Neuron (in vitro differentiated cells): ENCODE results near the gene COPS8.

Experiments
- H2AFZ ChIP-seq: one replicate; pipeline ENCODE4 v1.6.1; 2013; ENCODE audit warnings: low read depth, mild to moderate bottlenecking, inconsistent platforms, low read length, moderate library complexity
- H3K27me3 ChIP-seq: one replicate; pipeline ENCODE4 v1.6.1; 2013; ENCODE audit warnings: low read length; ENCODE audit not compliant: insufficient read depth
- H3K36me3 ChIP-seq: one replicate; pipeline ENCODE4 v1.6.1; 2013; ENCODE audit warnings: low read length; ENCODE audit not compliant: insufficient read depth
- H3K4me1 ChIP-seq: one replicate; pipeline ENCODE4 v1.6.1; 2013; ENCODE audit warnings: low read length; ENCODE audit not compliant: insufficient read depth
- H3K4me3 ChIP-seq: 2 replicates; pipeline ENCODE4 v1.5.1; 2013; ENCODE audit warnings: mild to moderate bottlenecking, low read length, moderate library complexity
- H3K9me3 ChIP-seq: one replicate; pipeline ENCODE4 v1.6.1; 2013; ENCODE audit warnings: low read length

Gene COPS8

DNA sequence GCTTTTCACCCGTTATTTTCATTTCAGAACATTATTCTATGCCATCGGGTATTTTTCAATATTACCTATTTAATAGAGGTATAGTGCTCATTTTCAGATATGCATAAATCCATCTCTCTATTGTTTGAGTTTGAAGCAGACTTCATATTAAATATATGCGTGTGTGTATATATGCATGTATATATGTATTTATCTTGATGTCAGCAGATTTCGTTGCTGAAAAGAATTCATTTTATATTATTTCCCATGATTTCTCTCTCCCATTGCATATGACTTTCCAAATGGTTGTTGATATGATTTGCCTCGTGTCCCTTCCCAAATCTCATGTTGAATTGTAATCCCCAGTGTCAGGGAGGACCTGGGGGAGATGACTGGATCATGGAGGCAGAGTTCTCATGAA, 28.6 kb upstream of the COPS8 start:
- Histone ChIP-seq H3K36me3 (no peaks in the 10 kb centered on the region), H2AFZ (no peak overlapping the region), H3K9me3 (no peaks in the 10 kb centered on the region), H3K4me3 (no peak overlapping the region), H3K27me3 (no peaks in the 10 kb centered on the region), H3K4me1 (peaks cover 10% of the 10 kb centered on the region)

- no peak overlapping the region for H2AFZ ChIP-seq
Observed at GRCh38 chr2:237057893-237058300, 27.8 kb upstream of the COPS8 start.

DNA sequence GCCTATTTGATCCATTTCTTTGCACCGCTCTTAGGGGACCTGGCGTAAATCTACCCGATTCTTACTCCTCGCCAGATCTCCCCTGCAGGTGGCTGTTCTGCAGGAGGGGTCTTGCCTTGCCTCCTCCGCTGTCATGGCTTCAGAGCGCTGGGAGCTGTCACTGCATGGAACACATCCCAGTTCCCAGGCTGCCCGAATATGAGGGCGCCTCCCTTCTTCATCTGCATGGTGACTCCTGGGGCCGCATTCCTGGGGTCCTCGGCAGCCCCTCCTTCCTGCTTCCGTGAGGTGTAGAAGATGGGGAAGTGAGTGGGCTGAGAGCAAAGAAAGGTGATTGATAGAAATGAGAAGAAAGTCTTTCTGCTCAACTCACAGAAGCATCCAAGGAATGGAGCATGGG, 27.3 kb upstream of the COPS8 start:
- Histone ChIP-seq H3K36me3 (no peaks in the 10 kb centered on the region), H3K4me3 (no peak overlapping the region), H3K9me3 (no peaks in the 10 kb centered on the region), H2AFZ (no peak overlapping the region), H3K27me3 (no peaks in the 10 kb centered on the region), H3K4me1 (peaks cover 12% of the 10 kb centered on the region)

More at GRCh38 chr2:237057893-237058300, 27.8 kb upstream of the COPS8 start:
- no peaks in the 10 kb centered on the region for H3K36me3 ChIP-seq
- H3K9me3 ChIP-seq = no peaks in the 10 kb centered on the region
- no peaks in the 10 kb centered on the region for H3K27me3 ChIP-seq
- no peak overlapping the region for H3K4me3 ChIP-seq
- peaks cover 12% of the 10 kb centered on the region for H3K4me1 ChIP-seq

GRCh38 chr2:237059155-237059875, 26.4 kb upstream of the COPS8 start:
- no peak overlapping the region for H2AFZ ChIP-seq
- H3K9me3 ChIP-seq = no peaks in the 10 kb centered on the region
- H3K27me3 ChIP-seq = no peaks in the 10 kb centered on the region
- H3K36me3 ChIP-seq = no peaks in the 10 kb centered on the region
- H3K4me1 ChIP-seq = peaks cover 12% of the 10 kb centered on the region
- H3K4me3 ChIP-seq = no peak overlapping the region

DNA sequence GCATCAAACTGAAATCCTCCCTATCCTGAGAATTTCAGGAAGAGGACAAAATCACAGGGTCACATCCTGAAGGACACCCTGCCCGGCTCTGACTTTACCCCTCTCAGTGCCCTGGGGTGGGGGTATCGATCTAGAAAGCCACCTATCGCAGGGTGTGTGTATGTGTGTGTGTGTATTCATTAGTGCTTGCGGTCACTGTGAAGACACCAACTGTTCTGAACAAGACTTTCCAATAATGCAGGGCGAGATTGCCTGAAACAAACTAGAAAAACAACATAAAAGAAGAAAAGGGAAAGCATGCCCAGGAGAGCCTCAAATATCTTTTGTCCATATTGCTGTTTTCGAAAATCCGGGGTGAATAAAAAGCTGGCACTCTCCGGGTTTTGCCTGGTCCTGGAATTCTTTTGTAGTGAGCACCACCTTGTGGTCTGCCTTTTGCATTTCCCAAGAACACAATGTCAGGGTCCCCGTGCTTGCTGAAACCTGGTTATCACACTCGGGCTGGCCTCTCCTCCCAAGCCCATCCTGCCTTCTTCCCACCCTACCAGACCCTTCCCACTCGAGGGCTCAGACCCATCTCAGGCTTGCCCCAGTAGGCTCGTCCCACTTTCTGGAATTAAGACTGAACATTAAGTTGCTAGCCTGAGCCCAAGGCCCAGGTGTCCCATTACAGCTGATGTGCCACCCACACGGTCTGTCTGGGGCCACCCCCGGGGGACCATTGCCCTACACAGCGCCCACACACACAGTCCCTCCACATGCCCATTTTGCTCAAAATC, 25.0 kb upstream of the COPS8 start:
- Histone ChIP-seq H3K4me1 (peaks cover 12% of the 10 kb centered on the region), H3K27me3 (no peaks in the 10 kb centered on the region), H3K9me3 (no peaks in the 10 kb centered on the region), H2AFZ (peak overlapping the region; percentile 10), H3K4me3 (no peak overlapping the region), H3K36me3 (no peaks in the 10 kb centered on the region)

- Histone ChIP-seq H3K9me3 (no peaks in the 10 kb centered on the region), H3K27me3 (no peaks in the 10 kb centered on the region), H3K4me3 (no peak overlapping the region), H3K36me3 (no peaks in the 10 kb centered on the region), H2AFZ (no peak overlapping the region), H3K4me1 (peaks cover 12% of the 10 kb centered on the region)
Observed at GRCh38 chr2:237061356-237061755, 24.3 kb upstream of the COPS8 start.

DNA sequence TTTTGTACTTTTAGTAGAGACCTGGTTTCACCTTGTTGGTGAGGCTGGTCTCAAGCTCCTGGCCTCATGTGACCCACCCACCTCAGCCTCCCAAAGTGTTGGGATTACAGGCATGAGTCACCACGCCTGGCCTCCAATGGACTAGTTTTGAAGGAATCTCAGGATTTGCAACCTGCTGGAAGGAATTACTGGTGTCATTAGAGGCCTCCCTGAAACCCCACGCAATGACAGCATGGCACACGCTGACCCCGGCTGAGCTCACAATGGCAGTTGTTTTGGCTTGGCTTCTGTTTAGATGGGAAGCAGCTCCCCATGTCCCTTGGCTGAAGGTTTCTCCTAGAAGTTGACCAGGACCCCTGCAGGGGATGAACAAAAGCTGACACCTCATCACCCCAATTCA, 23.1 kb upstream of the COPS8 start:
- Histone ChIP-seq H3K9me3 (no peaks in the 10 kb centered on the region), H3K4me1 (peaks cover 12% of the 10 kb centered on the region), H3K4me3 (no peak overlapping the region), H3K36me3 (no peaks in the 10 kb centered on the region), H3K27me3 (no peaks in the 10 kb centered on the region), H2AFZ (no peak overlapping the region)

DNA sequence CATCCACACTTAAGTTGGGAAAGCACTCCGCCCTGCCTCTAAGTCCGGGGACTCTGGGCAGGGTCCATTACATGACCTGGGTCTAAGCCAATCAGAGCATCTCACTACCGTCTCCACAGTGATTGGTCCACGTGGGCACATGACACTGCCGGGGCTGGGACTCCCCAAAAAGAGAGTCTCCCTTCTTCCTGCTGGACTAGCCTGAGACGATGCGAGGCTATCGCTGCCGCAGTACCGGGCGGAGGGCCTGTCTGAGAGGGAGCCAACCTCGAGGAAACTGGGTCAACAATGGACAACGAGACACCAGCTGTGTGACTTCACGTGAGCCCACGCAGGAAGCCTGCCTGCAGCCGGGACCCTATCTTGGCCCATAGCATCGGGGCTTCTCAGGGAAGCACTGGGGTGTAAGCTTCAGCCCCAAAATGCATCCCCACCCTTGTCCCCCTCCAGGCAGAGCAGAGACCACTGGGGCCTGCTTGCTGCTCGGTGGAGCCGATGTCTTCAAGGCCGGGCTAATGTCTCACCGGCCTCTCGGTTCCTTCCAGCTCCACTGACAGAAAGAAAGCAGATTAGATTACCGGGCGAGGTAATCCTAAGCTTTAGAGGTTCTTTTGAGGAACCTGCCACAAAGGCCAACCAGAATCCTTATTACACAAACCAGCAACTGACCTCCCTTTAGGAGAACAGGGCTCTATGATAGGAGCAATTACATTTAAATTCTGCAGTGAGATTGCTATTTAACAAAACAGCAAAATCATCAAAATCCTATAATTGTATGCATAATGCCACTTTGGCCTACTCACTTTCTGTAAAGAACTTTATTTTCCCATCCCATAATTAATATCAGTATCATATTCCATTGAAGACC, 21.3 kb upstream of the COPS8 start:
- H3K9me3 ChIP-seq = no peaks in the 10 kb centered on the region
- H3K36me3 ChIP-seq = no peaks in the 10 kb centered on the region
- no peak overlapping the region for H2AFZ ChIP-seq
- H3K27me3 ChIP-seq = no peaks in the 10 kb centered on the region
- H3K4me1 ChIP-seq = peaks cover 12% of the 10 kb centered on the region
- H3K4me3 ChIP-seq = no peak overlapping the region

- Histone ChIP-seq H3K27me3 (no peaks in the 10 kb centered on the region), H2AFZ (no peak overlapping the region), H3K9me3 (no peaks in the 10 kb centered on the region), H3K4me3 (no peak overlapping the region), H3K4me1 (peaks cover 12% of the 10 kb centered on the region), H3K36me3 (no peaks in the 10 kb centered on the region)
Observed at GRCh38 chr2:237065071-237065377, 20.7 kb upstream of the COPS8 start.

GRCh38 chr2:237066396-237066795, 19.3 kb upstream of the COPS8 start:
- Histone ChIP-seq H3K4me1 (peaks cover 2% of the 10 kb centered on the region), H2AFZ (no peak overlapping the region), H3K9me3 (peaks cover under 1% of the 10 kb centered on the region), H3K4me3 (no peak overlapping the region), H3K27me3 (no peaks in the 10 kb centered on the region), H3K36me3 (no peaks in the 10 kb centered on the region)

GRCh38 chr2:237068005-237068576, 17.6 kb upstream of the COPS8 start:
- peaks cover 2% of the 10 kb centered on the region for H3K9me3 ChIP-seq
- H3K27me3 ChIP-seq = no peaks in the 10 kb centered on the region
- H3K4me3 ChIP-seq = no peak overlapping the region
- no peaks in the 10 kb centered on the region for H3K4me1 ChIP-seq
- H3K36me3 ChIP-seq = no peaks in the 10 kb centered on the region
- no peak overlapping the region for H2AFZ ChIP-seq

DNA sequence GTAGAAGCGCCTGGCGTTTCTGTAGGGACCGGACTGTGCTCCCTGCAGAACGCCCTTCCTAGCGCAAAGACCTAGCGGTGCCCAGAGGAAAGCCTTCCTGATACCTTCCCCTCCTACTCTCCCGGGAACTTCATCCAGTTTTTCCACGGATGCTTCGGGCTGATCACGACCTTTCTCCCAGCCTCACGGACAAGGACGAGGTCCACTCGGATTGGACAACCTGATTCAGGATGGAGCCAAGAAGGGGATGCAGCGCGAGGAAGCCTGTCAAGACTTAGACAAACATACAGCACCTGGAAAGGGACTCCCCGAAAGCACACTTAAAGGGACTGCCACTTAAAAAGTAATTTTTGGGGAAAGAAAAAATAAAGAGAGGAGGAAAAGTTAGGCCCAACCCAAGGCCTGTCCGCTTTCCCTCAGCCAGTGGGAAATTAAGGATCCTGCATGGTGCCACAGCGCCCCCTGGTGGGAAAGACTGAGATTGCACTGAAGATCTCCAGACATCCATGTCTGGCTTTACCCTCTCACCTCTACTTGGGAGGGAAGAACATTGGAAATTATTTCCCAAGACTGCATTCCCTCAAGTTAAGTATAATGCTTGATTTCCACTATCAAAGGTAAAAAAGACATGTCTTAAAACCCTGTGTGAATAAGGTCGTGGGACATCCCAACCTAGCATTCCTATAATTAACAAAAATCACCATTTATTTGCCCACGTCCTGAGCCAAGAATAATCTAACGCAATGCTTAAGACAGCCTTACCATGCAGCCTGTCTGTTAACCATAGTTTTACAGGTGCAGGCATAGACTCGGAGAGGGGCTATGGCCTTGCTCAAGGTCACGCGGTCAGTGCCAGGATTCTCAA, 13.4 kb upstream of the COPS8 start:
- no peak overlapping the region for H2AFZ ChIP-seq
- H3K27me3 ChIP-seq = no peaks in the 10 kb centered on the region
- H3K4me1 ChIP-seq = peaks cover 2% of the 10 kb centered on the region
- H3K4me3 ChIP-seq = no peak overlapping the region
- H3K36me3 ChIP-seq = no peaks in the 10 kb centered on the region
- H3K9me3 ChIP-seq = peaks cover 2% of the 10 kb centered on the region
